Activated CD4-positive, CD25-positive, alpha-beta regulatory T cell treated with anti-CD3 and anti-CD28 coated beads, Interleukin-2, amount 50 U/mL, for 24 hours (primary cell): ENCODE measurements around the gene NFATC1.
A peak's percentile ranks its signal among the peaks of the same experiment; 100 is the strongest.

Source experiments
- ATAC-seq, 2 donors: fragments of 150-1000 bp; cut with Tn5 transposase; one replicate each; pipeline ENCODE4 v1.10.0; 2021; ENCODE audit warnings: mild to moderate bottlenecking in 1 of 2, moderate library complexity in 1 of 2

The NFATC1 gene

DNA sequence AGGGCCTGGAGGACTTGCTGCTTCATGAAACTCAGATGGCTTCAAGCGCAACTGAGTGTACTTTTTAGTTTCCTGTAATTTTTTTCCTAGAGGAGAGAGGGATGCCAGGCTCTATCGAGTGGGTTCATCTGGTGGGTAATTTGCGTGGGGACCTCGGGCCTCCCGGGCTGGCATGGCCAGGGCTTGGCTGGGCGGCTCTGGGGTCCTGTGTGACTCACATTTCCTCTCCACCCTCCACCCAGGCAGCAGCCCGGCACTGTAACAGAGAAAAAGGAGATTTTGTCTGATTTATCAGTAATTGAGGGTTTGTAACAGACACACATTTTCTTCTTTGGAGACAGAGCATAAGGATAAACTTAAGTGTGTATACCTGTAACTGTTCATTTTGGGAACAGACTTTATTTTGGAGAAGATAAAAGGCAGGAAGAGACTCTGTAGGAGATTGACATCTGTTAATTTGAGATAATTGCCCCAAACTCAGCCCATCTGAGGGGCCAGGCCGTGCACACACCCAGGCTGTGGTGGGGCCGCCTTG is 64.3 kb downstream of the NFATC1 start:
- ATAC-seq = no peak

DNA sequence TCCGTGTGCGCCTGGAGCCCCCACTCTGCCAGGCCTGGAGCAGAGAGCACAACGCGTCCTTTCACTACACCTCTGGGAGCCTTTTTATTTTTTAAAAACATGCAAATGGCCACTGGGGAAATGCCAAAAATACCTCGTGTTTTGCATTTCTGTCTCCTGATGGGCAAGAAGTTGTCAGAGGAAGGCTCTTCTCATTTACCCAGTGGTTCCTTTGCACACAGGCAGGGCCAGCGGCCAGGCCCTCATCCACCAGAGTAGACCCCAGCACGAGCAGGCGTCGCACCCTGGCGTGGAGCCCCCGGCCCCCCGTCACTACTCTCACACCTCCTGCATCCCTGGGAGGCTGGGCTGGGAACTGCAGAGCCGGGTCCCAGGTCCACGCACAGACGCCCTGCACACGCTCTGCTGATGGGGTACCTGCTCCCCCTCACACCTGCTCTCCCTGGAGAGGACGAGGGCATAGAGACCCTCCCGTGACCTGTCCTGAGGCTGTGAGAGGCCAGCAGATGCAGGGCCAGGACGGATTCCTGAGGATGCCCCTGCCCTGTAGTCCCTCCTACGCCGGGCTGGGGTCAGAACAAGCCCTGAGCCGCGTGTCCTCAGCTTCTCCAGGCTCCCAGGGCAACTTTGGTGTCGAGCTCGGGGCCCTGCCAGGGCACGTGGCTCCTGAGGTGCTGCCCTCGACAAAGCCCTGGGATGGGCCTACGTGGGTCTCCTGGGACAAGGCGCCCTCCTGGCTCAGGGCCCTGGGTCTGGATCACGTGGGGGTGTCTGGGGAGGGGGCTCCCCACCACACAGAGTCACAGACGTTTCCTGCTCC is 65.0 kb downstream of the NFATC1 start:
- ATAC-seq = no peak

DNA sequence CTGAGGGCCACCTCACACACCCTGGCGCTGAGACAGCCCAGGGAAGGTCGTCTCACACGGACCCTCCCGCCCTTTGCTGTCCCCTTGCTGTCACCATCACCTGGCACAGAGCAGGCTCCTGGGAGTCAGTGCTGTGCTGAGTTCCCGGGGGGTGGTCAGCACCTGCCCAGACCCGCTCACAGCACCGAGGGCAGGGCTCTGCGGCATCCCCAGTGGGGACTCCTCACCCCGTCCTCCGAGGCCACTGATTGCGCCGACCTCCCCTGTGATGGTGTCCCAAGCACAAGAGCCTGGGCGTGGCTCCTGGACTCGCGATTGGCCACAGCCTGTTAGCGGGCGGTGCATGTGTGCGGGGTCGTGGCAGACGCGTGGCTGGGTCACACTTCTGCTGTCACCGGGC is 65.9 kb downstream of the NFATC1 start:
- no peak for ATAC-seq

DNA sequence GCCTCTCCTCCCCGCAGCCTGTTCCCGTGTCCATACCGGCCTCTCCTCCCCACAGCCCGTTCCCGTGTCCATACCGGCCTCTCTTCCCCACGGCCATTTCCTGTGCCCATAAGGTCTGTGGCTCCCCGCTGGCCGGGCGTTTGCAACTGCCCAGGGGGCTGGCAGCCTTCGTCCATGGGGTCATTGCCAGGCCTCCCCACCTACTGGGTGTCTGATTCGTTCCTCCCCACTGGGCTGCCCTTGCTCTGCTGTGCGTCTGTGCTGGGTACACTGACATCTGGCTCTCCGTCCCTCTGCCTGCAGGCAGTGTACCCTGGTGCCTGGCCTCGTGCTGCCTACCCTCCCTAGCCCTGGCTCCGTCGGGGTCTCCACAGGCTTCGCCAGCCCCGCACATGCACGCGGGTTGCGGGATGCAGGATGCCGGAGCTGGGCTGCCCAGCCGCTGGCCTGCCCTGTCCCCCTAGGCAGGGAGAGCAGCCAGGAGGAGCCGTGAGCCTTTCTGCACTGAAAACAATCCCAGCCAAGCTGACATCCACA is 67.8 kb downstream of the NFATC1 start:
- no peak for ATAC-seq

DNA sequence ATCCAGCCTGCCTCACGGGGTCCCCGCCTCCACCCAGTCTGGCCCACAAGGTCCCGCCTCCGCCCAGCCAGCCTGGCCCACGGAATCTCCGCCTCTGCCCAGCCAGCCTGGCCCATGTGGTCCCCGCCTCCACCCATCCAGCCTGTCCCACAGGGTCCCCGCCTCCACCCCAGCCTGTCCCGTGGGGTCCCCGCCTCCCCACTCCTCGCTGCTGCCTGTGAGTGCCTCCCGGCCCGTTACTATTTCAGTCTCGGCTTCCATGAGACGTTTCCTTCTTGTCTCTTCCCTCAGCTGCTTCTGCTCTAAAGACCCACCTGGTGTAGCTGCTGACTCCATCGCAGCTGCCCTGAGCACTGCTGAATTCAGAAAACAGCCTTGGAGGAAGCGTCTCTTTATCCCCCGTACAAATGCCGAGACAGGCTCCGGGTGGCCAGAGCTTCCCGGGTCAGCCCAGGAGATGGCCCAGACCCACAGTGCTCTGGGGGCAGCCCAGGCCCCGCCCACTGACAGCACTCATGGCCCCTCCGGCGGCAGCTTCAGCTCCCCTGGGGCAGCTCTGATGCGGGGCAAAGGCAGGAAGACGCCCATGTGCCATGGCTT is 69.8 kb downstream of the NFATC1 start:
- ATAC-seq = peak; percentile 22 to 27

DNA sequence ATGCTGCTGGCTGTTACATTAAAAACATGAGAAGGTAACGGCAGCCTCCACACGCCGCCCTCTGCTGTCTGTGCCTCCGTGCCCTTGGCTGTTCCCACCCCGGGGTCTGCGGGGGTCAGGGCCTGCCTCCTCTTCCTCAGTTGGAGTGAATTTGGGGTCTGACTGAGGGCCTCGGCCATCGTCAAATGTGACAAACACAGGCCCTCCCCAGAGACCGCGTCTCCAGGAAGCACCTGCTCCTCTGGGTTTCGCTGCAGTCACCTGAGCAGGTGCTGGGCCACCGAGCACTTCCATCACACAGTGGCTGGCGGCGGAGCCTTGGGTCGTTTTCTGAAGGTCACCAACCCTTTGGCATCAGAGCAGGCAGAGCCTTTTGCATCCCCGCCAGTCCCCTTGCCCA is 70.9 kb downstream of the NFATC1 start:
- no peak for ATAC-seq

DNA sequence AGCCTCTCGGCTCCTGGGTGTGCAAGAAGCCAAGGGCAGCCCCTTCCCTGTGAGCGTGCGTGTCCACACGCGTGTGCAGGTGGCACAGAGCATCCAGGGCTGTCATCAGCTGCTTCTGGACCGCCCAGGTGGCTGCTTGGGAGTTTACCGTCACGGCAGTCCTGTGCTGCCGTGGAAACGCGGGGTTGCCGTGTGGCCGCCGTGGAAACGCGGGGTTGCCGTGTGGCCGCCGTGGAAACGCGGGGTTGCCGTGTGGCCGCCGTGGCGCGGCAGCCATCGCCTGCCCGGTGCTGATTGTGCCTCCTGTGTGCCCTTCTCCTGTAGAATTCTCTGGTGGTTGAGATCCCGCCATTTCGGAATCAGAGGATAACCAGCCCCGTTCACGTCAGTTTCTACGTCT is 71.4 kb downstream of the NFATC1 start:
- ATAC-seq = no peak

DNA sequence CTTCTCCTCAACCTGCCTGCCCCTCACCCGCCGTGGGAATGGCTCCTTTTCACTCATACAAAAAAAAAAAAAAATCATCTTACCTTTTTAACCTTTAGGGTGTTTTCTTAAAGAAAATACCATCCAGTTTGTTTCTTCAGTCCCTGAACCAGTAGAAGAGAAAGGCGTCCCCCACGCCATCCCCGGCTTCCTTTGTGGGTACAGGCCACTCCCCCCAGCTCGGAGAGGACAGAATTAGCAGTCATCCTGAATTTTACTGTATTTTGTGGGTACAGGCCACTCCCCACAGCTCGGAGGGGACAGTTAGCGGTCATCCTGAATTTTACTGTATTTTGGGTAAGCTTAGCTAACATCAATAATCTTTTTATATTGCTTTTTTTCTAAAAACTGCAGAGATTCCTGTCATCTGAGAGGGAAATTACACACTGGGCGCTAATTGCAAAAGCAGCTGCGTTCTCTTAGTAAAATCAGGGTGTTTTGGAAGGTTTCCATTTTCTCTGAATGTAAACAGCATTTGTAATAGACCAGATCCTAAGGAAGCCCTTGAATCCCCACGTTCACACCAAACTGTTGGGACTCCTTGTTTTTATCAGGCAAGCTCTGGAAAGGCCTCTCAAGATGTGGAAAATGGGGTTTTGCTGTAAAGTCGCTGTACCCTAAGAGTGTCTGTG is 72.5 kb downstream of the NFATC1 start:
- no peak for ATAC-seq

DNA sequence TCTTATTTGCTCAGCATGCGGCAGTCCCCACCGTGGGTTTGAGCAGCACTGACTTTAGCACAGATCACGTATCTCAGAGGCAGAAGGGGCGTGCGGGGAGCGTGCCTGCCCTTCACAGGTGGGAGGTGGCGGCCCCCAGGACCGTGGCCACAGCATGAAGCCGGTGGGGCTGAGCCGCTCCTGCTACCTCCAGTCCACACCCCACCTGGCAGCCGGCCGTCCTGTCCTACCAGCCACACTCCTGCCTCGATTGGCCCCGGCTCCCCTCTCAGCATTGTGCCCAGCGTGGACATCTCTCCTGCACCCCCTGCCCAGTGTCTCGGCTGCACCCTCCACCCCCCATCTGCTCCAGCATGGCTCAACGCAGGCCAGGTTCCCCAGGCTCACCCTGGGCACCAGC is 73.6 kb downstream of the NFATC1 start:
- ATAC-seq = no peak

DNA sequence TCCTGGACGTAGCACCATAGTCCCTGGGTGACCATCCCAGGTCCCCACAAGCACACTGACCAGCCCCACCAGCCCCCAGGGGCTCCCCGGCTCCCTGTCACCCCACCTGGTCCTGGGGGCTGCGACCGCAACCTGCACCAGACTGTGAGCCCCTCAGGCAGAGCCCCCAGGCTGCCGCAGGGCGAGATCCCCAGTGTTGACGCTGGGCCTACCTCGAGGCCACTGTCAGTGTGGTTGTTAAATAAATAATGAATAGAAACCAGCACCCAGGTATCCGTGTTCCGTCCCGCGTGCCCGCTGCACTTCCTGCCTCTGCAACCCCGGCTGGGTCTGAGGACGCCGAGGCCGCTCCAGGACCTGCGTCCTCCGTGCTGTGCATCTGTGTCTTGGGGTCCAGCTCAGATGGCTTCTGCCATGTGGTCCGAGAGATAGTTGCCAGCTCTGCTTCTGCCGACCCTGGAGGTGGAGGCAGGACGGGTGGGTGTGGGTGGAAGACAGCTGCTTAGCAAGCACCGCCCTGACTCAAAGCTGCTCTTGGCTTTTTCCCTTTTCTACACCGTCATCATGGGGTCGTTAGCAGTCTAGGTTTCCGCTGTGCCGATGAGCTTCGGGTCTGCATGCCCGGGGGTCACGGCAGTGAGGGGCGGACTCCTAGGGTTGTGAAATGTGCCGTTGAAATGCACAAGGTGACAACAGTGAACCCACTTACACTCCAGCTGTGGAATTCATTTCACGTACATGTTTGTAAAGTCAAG is 74.2 kb downstream of the NFATC1 start:
- no peak for ATAC-seq

DNA sequence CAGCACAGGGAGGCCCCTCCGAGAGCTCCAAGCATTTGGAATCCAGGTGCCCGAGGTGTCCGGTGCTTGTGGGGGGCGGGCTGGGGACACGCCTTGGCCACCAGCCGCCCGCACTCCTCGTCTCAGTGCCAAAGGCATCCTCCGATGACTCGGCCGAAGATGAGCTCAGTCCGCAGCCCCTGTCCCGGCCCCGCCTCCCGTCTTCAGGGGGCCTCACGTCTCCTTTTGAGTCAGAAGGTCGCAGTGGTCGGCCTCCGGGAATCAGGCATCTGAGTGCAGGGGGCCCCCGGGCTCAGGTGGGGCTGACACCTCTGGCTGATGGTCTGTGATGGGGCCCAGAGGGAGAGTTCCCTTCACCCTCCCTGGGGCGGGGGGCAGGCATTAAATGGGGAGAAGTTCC is 74.8 kb downstream of the NFATC1 start:
- no peak for ATAC-seq

DNA sequence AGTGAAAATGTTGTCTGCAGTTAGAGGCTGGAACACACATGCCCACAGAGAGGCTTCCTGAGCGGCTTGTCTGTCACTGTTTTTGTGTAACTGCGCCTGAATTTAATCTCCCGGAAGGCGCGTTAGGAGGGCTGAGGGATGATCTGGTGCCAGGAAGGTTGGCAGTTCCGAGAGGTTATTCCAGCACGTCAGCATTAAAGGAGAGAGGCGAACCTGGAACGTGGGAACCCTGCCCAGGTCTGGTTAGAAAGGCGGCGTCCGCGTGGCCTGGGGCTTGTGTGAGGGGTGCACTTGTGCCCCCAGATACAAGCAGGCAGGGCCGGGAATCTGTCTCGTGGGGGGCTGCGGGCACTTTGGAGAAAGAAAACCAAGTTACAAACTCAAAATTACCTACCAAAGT is 75.3 kb downstream of the NFATC1 start:
- ATAC-seq = no peak

DNA sequence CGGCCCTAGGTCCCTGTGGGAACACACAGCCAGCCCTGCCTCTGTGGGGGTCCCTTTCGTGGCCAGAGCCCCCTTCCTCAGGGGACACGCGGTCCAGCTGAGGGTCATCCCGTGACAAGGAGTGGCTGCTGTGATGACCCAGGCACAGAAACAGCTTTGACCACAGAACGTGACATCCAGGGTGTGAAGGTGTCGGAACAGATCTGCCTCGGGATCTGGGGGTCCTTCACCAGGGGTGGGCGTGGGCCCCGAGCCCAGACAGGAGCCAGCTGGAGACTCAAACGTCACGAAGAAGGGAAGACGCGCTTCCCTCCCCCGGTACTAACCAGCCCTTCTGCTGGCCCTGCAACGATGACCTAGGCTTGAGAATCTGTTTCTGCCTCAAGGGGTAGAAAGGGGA is 75.9 kb downstream of the NFATC1 start:
- no peak for ATAC-seq

DNA sequence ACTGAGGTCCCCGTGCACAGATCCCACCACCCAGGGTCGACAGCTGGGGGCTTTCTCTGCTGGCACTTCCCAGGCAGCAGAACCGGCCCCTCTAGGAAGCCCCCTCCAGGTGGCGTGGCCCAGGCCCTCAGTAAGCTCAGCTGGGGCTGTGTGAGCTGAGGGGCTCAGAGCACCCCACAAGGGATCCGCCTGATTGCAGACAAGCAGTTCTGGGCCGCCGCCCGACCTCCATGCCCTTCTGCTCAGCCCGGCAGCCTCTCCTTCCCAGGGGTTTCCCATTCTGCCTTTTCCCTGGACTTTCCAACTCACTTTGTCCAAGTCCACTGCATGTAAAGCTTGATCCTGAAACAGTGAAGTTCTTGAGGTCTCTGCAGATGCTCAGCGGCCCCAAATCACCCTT is 76.4 kb downstream of the NFATC1 start:
- ATAC-seq = no peak

DNA sequence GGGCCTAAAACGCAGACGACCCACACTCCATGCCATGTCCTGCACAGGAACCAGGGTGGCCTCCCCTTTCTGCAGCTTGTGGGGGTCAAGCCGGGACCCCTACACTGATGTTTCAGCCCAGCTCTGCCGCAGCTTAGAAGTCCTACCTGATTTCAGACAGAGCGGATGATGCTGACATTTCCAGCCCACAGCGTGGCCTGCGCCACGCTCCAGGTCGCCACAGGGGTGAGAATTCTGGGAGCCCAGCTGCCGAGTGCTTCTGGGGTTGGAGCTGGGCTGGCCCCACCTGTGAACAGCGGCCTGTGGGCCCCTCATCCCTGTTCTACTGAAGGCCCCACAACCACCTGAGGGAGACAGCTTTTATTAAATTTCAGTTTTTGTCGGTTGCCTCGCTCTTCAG is 77.2 kb downstream of the NFATC1 start:
- ATAC-seq = no peak

DNA sequence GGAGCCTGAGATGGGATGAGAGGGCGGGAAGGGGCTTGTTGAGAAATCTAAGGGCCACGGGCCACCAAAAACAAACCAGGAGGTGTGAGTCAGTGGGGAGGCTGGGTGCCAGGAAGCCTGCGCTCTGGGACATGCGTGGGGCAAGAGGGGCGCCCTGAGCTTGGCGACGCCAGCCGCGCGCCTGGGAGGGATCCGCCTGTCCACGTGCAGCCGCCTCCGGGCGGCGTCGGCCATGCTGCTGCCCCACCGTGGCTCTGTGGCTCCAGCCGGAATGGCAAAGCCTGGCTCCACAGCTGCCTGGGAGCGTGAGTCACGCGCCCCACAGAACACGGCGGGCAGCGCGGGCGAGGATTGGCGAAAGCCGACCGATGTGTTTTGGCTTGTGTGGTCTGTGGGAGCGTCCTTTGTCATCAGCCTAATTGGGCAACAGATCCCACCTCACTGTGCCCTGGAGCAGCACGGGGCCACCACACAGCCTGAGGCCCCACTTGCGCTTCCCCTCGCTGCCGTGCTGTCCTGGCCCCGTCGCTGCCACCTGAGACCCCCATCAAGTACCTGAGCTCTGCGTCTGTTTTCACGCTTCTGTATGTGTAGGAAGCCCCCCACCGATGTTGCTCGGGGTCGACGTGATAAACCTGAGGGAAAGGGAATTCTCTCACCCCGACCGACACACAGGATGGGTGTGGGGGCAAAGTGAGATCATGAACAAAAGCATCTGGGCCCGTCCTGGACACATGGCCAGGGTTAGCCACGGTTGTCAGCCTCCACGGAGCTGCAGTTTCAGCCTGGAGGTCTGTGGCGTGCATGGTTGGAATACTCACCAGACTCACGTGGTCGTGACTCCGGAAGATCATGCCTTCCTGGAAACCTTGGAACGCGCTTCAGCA is 80.5 kb downstream of the NFATC1 start:
- no peak for ATAC-seq

DNA sequence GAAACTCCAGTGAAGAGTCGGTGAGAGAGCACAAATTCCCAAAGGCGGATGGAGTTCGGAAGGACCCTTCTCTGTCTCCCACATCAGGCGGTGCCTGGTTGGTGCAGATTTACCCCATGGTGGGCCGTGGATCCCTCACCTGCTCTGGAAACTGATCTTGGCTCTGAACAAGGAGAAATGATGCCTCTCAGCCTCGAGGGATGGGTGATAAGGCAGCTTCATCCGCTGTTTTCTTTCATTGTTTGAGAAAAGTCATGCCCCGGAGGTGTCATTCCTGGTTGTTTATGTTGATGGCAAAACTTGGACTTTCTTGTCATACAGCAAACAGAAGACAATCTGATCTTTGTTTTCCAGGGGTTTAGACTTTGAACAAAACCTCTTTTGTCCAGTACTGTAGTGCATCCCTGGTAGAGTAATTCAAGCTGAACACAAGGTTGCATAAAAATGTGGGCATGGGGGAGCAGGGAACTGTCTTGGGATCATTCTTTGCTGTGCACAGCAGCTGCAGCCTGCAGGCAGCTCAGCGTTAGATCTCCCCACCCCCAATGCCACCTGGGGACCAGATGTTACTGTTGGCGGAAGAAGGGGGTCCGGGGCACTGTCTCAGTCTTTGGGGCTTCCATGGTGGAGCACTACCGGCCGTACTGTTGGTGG is 81.3 kb downstream of the NFATC1 start:
- ATAC-seq = no peak

DNA sequence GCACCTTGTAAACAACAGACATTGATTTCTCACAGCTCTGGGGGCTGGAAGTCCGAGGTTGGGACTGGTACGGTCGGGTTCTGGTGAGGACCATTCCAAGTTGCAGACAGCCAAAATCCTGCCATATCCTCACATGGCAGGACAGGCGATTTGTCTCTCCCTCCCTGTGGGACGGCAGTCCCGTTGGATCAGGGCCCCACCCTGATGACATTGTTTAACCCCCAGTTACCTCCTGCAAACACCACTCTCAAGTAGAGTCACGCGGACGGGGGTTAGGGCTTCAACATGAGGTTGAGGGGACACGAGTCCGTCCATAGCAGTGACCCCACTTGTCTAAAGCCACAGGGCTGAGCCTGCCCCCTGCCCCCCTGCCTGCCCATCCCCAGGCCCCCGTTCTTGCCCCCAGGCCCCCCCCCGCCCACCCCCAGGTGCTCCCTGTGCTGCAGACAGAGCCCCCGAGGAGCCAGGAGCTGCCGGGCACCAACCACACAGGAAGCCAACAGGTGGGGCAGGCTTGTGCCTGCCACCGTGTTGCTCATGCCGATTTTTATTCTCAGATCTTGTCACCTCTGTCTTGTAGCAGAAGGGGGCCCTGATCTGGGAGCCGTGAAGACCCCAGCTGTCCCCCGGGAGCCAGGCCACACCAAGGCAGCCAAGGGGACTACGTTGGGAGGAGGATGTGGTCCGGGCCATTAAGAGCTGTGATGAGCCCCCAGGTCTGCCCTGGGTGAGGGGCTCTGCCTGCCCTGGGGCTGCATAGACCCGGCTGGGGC is 82.2 kb downstream of the NFATC1 start:
- no peak for ATAC-seq

DNA sequence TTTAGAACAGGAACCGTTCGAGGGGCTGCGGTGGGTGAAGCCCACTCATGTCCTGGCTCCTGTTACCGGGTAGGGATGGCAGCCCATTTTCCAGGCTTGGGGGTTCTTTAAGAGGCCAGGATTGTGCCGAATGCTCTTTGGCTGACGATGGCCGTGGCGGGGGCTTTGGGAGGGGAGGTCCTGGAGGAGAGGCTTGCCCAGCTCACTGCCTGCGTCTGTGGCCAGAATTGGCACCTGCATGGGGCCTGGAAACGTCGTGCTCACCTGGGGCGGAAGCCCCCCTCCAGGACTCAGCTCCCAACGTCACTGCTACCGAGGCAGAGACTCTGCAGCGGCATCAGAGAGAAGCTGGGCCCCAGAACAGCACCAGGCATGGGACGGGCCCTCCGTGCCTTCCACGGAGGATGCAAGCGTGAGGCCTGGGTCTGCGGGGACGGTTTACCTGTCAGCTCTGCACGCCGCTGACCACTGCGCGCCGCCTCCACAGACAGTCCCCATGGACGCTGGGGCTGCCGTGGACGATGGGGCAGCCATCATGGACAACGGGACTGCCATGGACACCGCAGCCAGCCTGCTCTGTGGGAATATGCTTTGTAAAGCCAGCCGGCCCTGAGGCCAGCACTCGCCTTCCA is 82.9 kb downstream of the NFATC1 start:
- no peak for ATAC-seq
